Head of caudate nucleus (tissue), 42 donors: ENCODE results near the gene EPC2.
A peak's percentile ranks its signal among the peaks of the same experiment; 100 is the strongest.

Experiments used
- DNase-seq, 42 donors: peaks; one replicate each; pipeline versions ENCODE4 v3.0.0 to v3.0.0-alpha.2; 2020 to 2021; ENCODE audit warnings: mixed read lengths in 7 of 42
- intact Hi-C: fragments of 100-400 bp; cut with DNase I; formaldehyde crosslinking; loops from one replicate; pipeline ENCODE4 v1.15.0; 2022

The EPC2 gene

GRCh38 chr2:148718039-148718438, 73.5 kb downstream of the EPC2 start:
- no peak for DNase-seq
- intact Hi-C loops: no loop called here

- intact Hi-C loops: no loop called here
- DNase-seq: no peak
These were observed 74.7 kb downstream of the EPC2 start for GRCh38 chr2:148719195-148719749.

DNA sequence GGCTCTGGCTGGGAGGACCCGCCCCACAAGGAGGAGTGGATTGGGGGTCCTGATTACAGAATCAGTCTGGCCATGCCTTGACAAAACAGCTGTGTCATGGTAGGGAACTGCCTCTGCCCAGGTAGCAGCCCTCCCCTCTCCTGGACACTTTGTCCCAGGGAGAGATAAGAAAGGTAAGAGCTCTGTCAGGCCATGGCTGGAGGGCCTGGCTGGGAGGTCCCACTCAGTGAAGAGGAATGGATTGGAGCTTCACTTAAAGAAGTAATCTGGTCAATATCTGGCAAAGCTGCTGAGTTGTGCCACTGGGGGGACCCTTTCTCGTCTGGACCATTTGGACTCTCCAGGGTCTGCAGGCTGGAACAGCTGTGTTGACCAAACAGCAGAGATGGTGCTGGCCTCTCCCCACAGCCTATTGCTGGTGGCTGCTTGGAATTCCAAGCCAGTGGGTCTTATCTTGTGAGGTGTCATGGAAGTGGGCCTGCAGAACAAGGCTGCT, 75.4 kb downstream of the EPC2 start:
- intact Hi-C loops: no loop called here
- no peak for DNase-seq

DNA sequence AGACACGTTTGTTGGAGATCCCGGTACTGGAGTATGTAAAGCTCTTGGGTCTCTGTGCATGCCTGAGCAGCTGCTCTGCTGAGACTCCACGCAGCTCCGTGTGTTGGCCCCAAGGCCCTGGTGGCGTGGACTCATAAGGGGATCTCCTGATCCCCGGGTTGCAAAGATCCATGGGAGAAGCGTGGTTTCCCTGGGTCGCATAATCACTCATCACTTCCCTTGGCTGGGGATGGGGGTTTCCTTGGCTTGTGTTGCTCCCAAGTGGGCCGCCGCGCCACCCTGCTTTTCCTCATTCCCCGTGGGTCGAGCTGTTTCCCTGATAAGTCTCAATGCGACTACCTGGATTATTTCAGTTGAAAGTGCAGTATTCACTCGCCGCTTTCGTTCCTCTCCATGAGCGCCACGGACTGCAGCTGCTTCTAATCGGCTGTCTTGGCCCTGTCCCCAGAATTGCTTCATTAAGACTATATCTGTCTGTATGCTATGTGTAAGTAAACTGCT, 76.0 kb downstream of the EPC2 start:
- DNase-seq: peak in 2 of 42 donors; percentile 20 to 21
- intact Hi-C loops: no loop called here

DNA sequence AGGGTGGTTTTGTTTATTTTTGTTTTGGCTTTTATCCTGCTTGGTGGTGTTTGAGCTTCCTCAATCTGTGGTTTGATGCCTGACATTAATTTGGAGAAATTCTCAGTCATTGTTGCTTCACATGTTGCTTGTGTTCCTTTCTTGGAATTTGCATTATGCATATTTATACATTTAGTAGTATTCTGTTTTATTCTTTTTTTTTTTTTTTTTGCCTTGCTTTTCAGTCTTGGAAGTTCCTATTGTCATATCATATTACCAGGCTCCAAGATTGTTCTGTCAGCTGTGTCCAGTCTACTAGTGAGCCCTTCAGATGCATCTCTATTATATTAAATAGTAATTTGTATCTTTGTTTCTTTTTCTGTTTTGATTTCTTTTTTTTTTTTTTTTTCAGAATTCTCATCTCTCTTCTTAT, 77.0 kb downstream of the EPC2 start:
- intact Hi-C loops: no loop called here

DNA sequence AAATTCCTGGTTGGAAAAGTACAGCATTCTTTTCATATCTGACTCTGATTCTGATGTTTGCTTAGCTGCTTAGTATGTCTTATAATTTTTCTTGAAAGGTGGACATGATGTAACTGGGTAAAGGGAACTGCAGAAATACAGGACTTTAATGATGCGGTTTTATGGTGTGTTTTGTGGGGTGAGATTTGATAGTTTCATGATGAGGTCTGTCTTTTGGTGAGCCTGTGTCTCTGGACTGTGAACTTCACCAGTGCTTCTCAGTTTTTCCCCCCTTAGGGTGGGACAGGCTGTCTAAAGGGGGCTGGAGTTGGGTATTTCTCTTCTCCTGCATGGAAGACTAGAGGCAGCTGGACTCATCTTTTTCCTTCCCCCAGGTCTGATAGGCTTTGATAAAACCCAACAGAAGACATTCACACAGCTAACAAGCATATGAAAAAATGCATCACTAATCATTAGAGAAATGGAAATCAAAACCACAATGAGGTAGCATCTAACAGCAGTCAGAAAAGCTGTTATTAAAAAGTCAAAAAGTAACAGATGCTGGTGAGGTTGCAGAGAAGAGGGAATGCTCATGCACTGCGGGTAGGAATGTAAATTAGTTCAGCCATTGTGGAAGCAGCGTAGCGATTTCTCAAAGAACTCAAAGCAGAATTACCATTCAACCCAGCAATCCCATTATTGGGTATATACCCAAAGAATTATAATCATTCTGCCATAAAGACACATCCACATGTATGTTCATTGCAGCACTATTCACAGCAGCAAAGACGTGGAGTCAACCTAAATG, 77.6 kb downstream of the EPC2 start:
- intact Hi-C loops: no loop called here
- DNase-seq: no peak

More for the DNA sequence above, 77.0 kb downstream of the EPC2 start:
- DNase-seq: no peak

- intact Hi-C loops: no loop called here
- DNase-seq: no peak
These were observed 81.0 kb downstream of the EPC2 start for GRCh38 chr2:148725564-148725963.

DNA sequence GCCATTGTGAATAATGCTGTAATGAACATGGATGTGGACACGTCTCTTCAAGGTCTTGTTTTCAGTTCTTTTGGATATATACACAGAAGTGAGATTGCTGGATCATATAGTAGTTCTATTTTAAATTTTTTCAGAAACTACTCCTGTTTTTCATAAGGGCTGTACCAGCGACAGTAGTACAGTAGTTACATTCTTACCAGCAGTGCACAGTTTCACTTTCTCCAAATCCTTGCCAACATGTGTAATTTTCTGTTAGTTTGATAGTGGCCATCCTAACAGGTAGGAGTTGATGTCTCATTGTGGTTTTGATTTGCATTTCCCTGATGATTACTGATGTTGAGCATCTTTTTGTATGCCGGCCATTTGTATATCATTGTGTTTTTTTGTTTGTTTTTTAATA, 81.7 kb downstream of the EPC2 start:
- no peak for DNase-seq
- intact Hi-C loops: no loop called here

- no peak for DNase-seq
- intact Hi-C loops: no loop called here
These were observed 85.5 kb downstream of the EPC2 start for GRCh38 chr2:148730085-148730484.

- DNase-seq: no peak
- intact Hi-C loops: no loop called here
These were observed 93.2 kb downstream of the EPC2 start for GRCh38 chr2:148737742-148738141.

GRCh38 chr2:148739454-148740105, 95.0 kb downstream of the EPC2 start:
- intact Hi-C loops: no loop called here
- no peak for DNase-seq

- intact Hi-C loops: no loop called here
- DNase-seq: no peak
These were observed 97.8 kb downstream of the EPC2 start for GRCh38 chr2:148742373-148742772.

- intact Hi-C loops: no loop called here
- no peak for DNase-seq
These were observed 100.8 kb downstream of the EPC2 start for GRCh38 chr2:148745151-148745851.

DNA sequence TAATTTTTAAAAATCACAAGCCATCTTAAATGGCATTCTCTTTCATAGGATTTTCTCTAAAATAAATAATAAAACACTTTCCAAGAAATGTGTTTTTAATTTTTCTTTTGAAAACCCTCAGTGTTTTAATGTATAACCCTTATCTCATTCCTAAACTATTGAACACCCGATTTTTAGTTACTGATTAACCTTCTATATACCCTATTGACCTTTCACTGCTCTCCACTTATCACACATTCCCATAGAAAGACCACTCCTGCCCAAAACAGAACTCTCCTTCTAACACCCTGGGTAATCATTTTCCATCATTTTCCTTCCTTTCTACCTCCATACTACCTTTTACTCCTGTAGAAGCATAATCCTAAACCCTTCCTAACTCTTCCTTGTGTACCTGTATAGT, 102.4 kb downstream of the EPC2 start:
- DNase-seq: no peak
- intact Hi-C loops: no loop called here

- intact Hi-C loops: no loop called here
- DNase-seq: no peak
These were observed 107.4 kb downstream of the EPC2 start for GRCh38 chr2:148751907-148752306.

DNA sequence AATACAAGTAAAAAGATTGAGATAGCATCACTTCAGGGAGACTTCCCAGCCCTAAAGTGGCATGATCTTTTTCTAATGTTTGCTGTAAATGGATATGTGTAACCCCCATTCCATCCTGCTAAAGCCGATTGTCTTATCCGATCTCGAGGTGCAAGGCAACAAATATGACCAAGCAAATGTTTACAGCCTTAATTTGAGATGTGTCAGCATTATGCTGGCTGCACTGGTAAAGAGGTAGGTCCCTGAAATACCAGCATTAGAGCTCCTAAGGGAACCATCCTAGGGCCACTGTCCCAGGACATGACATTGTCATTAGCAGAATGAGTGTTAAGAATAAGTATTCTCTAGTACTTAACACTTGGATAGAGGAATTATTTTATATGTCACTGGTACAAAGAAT, 108.4 kb downstream of the EPC2 start:
- intact Hi-C loops: no loop called here
- DNase-seq: no peak

GRCh38 chr2:148754864-148755263, 110.3 kb downstream of the EPC2 start:
- intact Hi-C loops: no loop called here
- DNase-seq: no peak

DNA sequence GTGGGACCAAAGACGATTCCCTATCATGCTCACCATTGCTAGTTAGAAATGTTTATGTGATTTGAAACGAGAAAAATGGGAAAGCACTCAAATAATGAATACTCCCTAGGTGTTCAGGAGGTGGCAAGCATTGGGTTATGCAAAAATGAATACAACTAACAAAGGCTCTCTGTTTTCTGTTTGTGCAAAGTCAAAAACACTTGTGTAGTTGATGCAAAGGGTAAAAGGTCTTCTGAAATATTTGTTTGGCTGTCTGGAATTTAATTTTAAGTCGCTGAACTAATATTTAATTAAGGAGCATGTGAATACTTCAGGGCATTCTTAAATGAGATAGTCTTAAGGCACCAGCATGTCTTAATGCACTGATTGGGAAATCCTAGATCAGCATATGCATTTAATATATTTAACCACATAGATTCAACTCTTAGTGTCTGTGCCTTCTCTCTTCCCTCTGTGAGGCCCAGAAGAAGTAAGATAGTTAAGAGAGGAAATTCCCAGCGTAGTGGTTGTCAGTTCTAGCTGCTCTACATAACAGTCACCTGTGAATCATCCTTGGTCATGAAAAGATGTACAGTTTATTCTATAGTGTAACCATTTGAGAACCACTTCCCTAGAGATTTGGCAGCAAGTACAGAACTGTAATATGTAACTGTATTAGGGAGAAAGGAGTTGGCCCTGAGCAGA, 111.9 kb downstream of the EPC2 start:
- no peak for DNase-seq
- intact Hi-C loops: no loop called here

DNA sequence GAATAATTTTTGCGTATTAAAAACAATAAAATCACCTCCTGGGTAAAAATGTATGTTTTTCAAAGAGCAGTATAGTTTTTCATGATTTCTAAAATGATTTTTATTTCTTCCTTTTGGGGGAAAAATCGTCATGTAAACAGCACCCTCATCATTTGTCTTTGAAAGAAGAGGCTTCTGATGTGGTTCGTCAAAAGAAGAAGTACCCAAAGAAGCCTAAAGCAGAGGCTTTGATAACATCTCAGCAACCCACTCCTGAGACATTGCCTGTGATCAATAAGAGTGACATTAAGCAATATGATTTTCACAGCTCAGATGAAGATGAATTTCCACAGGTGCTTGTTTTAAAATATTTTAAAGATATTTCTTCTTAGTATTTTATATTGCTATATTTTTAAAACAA, 120.3 kb downstream of the EPC2 start:
- no peak for DNase-seq

More for the DNA sequence above, 120.3 kb downstream of the EPC2 start:
- intact Hi-C loops: no loop called here
